HG02759 (cell line): ENCODE results near the gene SUPT3H.

Experiments used
- ATAC-seq: cut with Tn5 transposase; IDR thresholded peaks from one replicate; pipeline ENCODE4 v1.9.1; 2021; ENCODE audit warnings: mild to moderate bottlenecking, moderate library complexity; ENCODE audit not compliant: unreplicated experiment

SUPT3H gene

DNA sequence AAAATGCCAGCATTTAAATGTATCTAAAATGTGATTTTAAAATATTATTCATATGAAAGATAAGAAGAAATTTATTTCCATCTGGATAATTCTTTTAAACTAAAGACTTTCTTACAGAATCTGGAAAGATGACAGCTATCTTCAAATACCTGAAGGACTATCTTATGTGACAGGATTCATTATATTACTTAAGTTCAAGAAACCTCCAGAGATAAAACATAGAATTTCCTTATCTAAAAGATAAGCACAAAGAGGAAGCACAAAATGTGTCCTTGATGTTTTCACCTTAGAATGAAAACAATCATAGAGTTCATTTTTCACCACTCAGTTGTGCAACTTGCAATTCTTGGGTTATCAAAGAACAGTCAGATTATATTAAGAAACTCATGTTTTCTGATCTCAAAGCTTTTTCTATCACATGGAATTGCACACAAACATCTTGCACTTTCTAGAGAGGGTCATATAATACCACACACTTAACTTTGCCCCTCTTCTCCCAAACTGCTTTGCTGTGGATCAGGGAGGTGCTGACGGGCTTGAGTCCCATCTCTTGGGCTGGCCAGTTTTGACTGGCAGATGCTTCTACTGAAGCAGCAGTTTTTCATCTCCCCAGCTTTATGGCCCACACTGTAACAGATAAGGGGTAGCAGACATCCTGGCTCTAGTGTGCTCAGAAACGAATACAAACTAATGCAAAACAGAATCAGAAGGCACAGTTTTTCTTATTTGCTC lies 522.9 kb downstream of the SUPT3H start:
- no peak for ATAC-seq

GRCh38 chr6:44851176-44851575 lies 526.6 kb downstream of the SUPT3H start:
- no peak for ATAC-seq

GRCh38 chr6:44850312-44850711 lies 527.4 kb downstream of the SUPT3H start:
- no peak for ATAC-seq

DNA sequence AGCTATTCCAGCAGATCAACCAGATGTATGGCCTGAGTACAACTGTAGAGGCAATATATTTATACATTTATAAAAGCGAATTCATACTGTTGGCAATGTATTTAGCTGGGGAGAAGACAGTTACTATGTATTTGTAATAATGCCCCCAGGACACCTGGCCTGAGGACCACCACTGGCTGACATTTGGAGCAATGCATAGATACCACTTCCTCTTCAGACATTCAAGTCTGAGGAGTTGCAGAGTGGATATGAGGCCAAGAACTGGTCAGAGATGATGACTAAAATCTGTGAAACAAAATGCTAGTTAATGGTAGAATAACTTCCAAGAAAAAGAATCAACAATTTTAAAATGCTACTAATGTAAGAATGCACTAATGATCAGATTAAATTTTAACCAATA lies 527.9 kb downstream of the SUPT3H start:
- ATAC-seq = no peak

GRCh38 chr6:44843734-44844133 lies 534.0 kb downstream of the SUPT3H start:
- ATAC-seq = no peak

GRCh38 chr6:44842616-44843015 lies 535.1 kb downstream of the SUPT3H start:
- no peak for ATAC-seq

DNA sequence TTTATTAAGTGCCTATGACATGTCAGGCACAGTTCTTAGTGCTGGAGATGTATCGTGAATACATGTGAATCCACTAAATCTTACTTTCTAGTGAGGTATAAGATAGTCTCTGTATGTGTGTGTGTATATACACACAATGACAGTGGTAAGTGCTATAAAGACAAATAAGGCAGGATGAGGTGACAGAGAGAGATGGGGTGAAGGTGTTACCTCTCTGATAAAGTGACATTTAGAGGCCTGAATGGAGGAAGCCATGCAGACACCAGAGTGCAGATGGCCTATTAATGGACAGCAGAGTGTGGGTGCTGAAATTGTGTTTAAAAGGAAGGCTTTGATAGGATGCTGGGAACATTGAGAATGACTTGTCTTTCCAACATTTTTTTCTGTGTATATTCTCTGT lies 535.9 kb downstream of the SUPT3H start:
- ATAC-seq = no peak

DNA sequence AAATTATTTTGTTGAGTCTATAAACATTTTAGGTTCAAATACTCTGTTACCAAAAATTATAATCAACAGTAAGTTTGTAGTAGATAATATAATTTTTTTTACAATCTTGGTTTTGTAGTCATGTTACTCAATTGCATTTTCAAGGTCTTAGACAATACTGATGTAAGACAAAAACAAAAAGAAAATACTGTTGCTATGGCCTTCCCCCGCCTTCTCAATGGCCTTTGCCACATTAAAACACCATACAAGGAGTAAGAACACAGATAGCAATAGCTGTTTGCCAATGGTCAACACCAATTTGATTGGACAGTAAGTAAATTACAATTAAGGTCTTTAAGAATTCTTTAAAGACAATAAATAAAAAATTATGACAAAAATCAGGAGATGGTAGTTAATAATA lies 540.0 kb downstream of the SUPT3H start:
- ATAC-seq = no peak

DNA sequence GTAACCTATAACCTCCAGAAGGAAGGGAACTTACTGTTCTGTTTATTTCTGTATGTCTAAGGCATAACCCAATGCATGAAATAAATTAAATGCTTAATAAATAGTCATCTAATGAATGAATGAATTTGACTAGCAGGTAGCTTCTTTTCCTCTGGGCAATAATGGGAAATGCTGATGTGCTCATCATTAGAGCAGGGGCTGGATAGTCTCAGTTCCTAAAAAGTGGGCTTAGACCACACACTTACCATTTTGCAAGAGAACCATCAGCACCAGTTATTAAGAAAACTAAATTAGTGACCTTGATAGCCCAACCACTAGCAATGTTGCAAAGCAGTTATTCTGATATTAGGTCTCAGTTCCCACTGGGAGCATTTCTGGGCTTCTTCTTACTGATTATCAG lies 540.5 kb downstream of the SUPT3H start:
- ATAC-seq = no peak

DNA sequence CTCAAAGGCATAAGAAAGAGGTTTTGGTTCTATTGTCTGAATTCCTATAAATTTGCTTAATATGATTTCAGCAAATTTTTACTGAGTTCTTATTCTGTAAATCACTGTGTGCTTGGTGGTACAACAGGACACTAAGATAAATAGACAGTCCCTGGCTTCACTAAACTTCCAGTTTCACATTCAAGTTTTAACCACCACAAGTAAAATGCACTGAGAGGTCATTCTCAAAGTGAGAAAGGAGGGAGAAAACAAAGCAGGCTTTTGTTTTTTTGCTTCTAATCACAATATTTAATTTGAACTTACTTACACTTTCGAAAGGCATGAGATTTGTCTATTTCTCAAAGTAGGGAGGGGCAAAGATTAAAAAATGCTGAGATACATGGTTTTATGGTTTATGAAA lies 544.5 kb downstream of the SUPT3H start:
- ATAC-seq = peak; percentile 80

- no peak for ATAC-seq
Observed at GRCh38 chr6:44831002-44831610, 546.6 kb downstream of the SUPT3H start.

GRCh38 chr6:44829836-44830235 lies 547.9 kb downstream of the SUPT3H start:
- ATAC-seq = no peak

GRCh38 chr6:44828780-44829179 lies 549.0 kb downstream of the SUPT3H start:
- no peak for ATAC-seq

- no peak for ATAC-seq
Observed at GRCh38 chr6:44826025-44826676, 551.6 kb downstream of the SUPT3H start.

GRCh38 chr6:44825273-44825672 lies 552.5 kb downstream of the SUPT3H start:
- ATAC-seq = no peak

DNA sequence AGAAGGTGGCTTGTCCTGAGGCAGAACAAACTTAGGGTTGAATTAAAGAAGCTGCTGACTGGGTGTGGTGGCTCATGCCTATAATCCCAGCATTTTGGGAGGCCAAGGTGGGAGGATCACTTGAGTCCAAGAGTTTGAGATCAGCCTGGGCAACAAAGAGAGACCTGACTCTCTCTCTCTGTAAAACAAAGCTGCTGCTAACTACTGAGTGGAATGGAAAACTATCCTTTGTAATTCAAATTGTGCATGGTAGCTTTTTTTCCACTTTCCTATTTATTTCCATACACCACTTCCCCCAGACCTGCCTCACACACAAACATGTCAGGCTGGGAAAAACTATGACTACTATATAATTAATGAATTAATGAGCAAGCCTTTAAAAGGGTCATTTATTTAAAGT lies 553.2 kb downstream of the SUPT3H start:
- ATAC-seq = no peak

- no peak for ATAC-seq
Observed at GRCh38 chr6:44820759-44821158, 557.0 kb downstream of the SUPT3H start.

DNA sequence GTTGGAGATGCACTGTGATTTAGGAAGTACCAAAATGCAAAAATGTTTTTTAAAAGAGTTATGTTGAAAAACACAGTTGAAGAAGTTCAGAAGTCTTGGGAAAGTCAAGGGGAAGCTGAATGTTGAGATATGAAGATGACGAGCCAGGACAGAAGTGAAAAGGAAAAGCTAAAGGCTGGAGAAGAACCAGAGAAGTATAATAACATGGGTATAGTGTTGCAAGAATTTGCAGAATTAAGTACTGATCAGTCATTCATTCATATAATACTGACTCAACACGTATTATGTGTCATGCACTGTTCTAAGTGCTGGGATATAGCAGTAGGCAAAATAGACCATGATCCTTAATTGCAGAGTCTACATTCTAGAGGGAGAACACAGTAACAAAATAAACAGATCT lies 557.4 kb downstream of the SUPT3H start:
- no peak for ATAC-seq

- ATAC-seq = no peak
Observed at GRCh38 chr6:44811456-44811855, 566.3 kb downstream of the SUPT3H start.

DNA sequence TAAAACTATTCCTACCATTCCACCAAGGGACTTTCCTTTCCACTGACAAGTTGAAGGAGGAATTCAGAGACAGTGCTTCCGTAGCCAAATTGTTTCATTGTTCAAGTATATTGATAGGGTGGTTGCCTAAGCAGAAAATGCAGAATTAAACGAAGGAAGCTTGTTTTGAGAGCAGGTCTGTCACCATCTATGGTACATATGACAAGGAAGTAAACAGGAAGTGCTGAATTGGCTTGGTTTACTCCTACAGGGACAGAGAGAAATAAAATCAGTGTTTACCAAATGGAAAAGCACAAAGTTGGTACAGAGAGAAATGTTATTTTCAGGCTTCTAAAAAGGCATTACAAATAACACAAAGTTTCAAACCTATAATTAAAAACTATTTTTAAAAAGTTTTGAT lies 568.5 kb downstream of the SUPT3H start:
- no peak for ATAC-seq

DNA sequence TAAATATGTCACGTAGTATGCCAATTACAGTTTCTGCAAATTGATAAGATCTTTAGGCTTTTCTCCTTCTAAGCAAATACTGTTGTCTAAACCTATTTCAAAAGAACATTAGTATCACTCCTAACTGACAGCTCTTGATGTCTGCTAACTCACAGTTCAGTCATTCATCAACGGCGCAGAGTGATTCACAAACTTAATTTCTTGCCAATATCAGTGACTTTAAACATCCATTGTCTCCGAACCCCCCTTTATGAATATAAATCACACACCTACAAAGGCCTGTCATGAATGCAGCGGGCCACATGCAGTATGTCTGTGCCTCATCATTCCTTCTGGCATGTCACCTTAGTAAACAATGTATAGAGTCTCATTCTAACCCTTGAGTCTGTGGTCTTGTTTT lies 569.6 kb downstream of the SUPT3H start:
- no peak for ATAC-seq

- no peak for ATAC-seq
Observed at GRCh38 chr6:44806656-44807055, 571.1 kb downstream of the SUPT3H start.
